H1 (cell line): ENCODE measurements around the gene GRM4. TPM values are rescaled to one million over a fixed set of nuclear protein-coding genes. Genes with fewer than 3 reads are reported as not detected.

Experiments
- CTCF ChIA-PET: fragments of 300-600 bp; sonication (Branson Sonifier 250); formaldehyde crosslinking; loops from one replicate; lab custom pipeline; 2021; ENCODE audit not compliant: partially characterized antibody; lab: Charles Lee
- POLR2A ChIA-PET: fragments of 300-600 bp; sonication (Branson Sonifier 250); formaldehyde crosslinking; loops from one replicate; lab custom pipeline; 2021; ENCODE audit warnings: inconsistent platforms; ENCODE audit not compliant: partially characterized antibody; lab: Charles Lee
- DNase-seq, 2 experiments: peaks; one replicate each; pipeline versions ENCODE4 v3.0.0 to v3.0.0-alpha.2; 2010 to 2022; ENCODE audit warnings: low spot score in 2 of 2, low read depth in 1 of 2, mixed read lengths in 1 of 2
- FAIRE-seq: peaks from 2 replicates; lab custom pipeline; 2011; peaks lifted over from hg19 to GRCh38; lab: Jason Lieb, UNC
- H2AFZ ChIP-seq: 2 replicates; pipeline ENCODE4 v1.8.1; 2012; ENCODE audit warnings: low read length, inconsistent platforms
- H2AK5ac ChIP-seq: 2 replicates; pipeline ENCODE4 v1.6.1; 2013; ENCODE audit warnings: low read depth, low read length
- H2BK120ac ChIP-seq: replicated peaks from 2 replicates; pipeline ENCODE3; 2013; ENCODE audit warnings: low read depth, low read length, inconsistent platforms
- H2BK12ac ChIP-seq: 2 replicates; pipeline ENCODE4 v1.6.1; 2013; ENCODE audit warnings: low read depth, low read length
- H2BK15ac ChIP-seq: 2 replicates; pipeline ENCODE4 v1.6.1; 2013; ENCODE audit warnings: low read length
- H2BK20ac ChIP-seq: 2 replicates; pipeline ENCODE4 v1.6.1; 2013; ENCODE audit warnings: low read length
- H2BK5ac ChIP-seq: 2 replicates; pipeline ENCODE4 v1.6.1; 2013; ENCODE audit warnings: low read depth, low read length
- H3K14ac ChIP-seq: 2 replicates; pipeline ENCODE4 v1.6.1; 2013; ENCODE audit warnings: inconsistent platforms; ENCODE audit not compliant: insufficient read length
- H3K18ac ChIP-seq: 2 replicates; pipeline ENCODE4 v1.6.1; 2013; ENCODE audit warnings: low read length; ENCODE audit errors: extremely low read depth
- H3K23ac ChIP-seq: 2 replicates; pipeline ENCODE4 v1.6.1; 2013; ENCODE audit warnings: inconsistent platforms; ENCODE audit not compliant: insufficient read length
- H3K23me2 ChIP-seq: 2 replicates; pipeline ENCODE4 v1.6.1; 2013; ENCODE audit warnings: low read depth, low read length
- H3K27ac ChIP-seq: 2 replicates; pipeline ENCODE4 v1.6.1; 2011; ENCODE audit warnings: low read depth, low read length, inconsistent platforms
- H3K27me3 ChIP-seq, 4 experiments: replicated peaks in 1 of 4; 1 replicate in 1 of 4; 2 replicates in 3 of 4; pipeline versions ENCODE4 v1.6.1 to v1.8.1; 2011 to 2013; ENCODE audit warnings: low read length in 3 of 4, mild to moderate bottlenecking in 3 of 4, inconsistent platforms in 2 of 4, mixed read lengths in 2 of 4, moderate library complexity in 1 of 4; ENCODE audit not compliant: control insufficient read depth in 3 of 4, insufficient read depth in 3 of 4; ENCODE audit errors: extremely low read depth in 1 of 4
- H3K36me3 ChIP-seq, 4 experiments: 2 replicates each; pipeline versions ENCODE4 v1.6.1 to v1.8.1; 2011 to 2013; ENCODE audit warnings: mild to moderate bottlenecking in 4 of 4, low read length in 3 of 4, moderate library complexity in 2 of 4, control low read depth in 1 of 4, inconsistent platforms in 1 of 4; ENCODE audit not compliant: insufficient read depth in 4 of 4, control insufficient read depth in 2 of 4
- H3K4ac ChIP-seq: replicated peaks from 2 replicates; pipeline ENCODE3; 2013; ENCODE audit warnings: low read length, low read depth, mixed read lengths, inconsistent platforms; ENCODE audit not compliant: insufficient read length
- H3K4me1 ChIP-seq, 4 experiments: replicated peaks in 1 of 4; 1 replicate in 1 of 4; 2 replicates in 3 of 4; pipeline versions ENCODE4 v1.6.1 to v1.8.1; 2011 to 2013; ENCODE audit warnings: low read length in 3 of 4, inconsistent platforms in 2 of 4, mixed read lengths in 1 of 4; ENCODE audit not compliant: insufficient read depth in 4 of 4, control insufficient read depth in 3 of 4
- H3K4me2 ChIP-seq, 2 experiments: 2 replicates each; pipeline versions ENCODE4 v1.6.1 to v1.8.1; 2011 to 2013; ENCODE audit warnings: low read depth in 2 of 2, low read length in 2 of 2, control low read depth in 1 of 2, inconsistent platforms in 1 of 2, mild to moderate bottlenecking in 1 of 2; ENCODE audit not compliant: insufficient read depth in 1 of 2
- H3K4me3 ChIP-seq, 4 experiments: fragments of 200-600, 300-600 bp in 1 of 4; sonication (generic), shearing (Covaris generic), sonication (Bioruptor Twin) in 1 of 4; 2 replicates each; pipeline versions ENCODE4 v1.5.1 to v1.8.1; 2011 to 2016; ENCODE audit warnings: low read length in 4 of 4, low read depth in 3 of 4, control low read depth in 2 of 4, inconsistent platforms in 2 of 4, mild to moderate bottlenecking in 2 of 4, mixed read lengths in 1 of 4, moderate library complexity in 1 of 4; ENCODE audit not compliant: insufficient read depth in 2 of 4; ENCODE audit errors: extremely low read depth in 1 of 4
- H3K56ac ChIP-seq: replicated peaks from 2 replicates; pipeline ENCODE3; 2013; ENCODE audit warnings: low read depth, mild to moderate bottlenecking, mixed read lengths, low read length, inconsistent platforms; ENCODE audit not compliant: insufficient read length
- H3K79me1 ChIP-seq: 2 replicates; pipeline ENCODE4 v1.6.1; 2013; ENCODE audit warnings: low read depth, low read length, control low read depth
- H3K79me2 ChIP-seq, 2 experiments: 2 replicates each; pipeline versions ENCODE4 v1.6.1 to v1.8.1; 2012 to 2013; ENCODE audit warnings: low read length in 2 of 2, mild to moderate bottlenecking in 2 of 2, inconsistent platforms in 1 of 2; ENCODE audit not compliant: insufficient read depth in 2 of 2, control insufficient read depth in 1 of 2
- H3K9ac ChIP-seq, 4 experiments: replicated peaks in 1 of 4; 1 replicate in 1 of 4; 2 replicates in 3 of 4; pipeline versions ENCODE4 v1.6.1 to v1.8.1; 2011 to 2013; ENCODE audit warnings: low read depth in 3 of 4, low read length in 3 of 4, control low read depth in 2 of 4, mild to moderate bottlenecking in 2 of 4, moderate library complexity in 2 of 4, inconsistent platforms in 1 of 4; ENCODE audit errors: extremely low read depth in 1 of 4
- H3K9me3 ChIP-seq, 2 experiments: 2 replicates each; pipeline versions ENCODE4 v1.6.1 to v1.8.1; 2012 to 2013; ENCODE audit warnings: mild to moderate bottlenecking in 2 of 2, moderate library complexity in 2 of 2, control low read depth in 1 of 2, inconsistent platforms in 1 of 2, low read depth in 1 of 2, low read length in 1 of 2, mixed read lengths in 1 of 2; ENCODE audit not compliant: insufficient read depth in 2 of 2
- H4K20me1 ChIP-seq, 2 experiments: replicated peaks in 1 of 2; 2 replicates each; pipeline versions ENCODE3 to v1.8.1; 2011 to 2013; ENCODE audit warnings: inconsistent platforms in 2 of 2, low read length in 2 of 2, mild to moderate bottlenecking in 1 of 2; ENCODE audit not compliant: insufficient read depth in 2 of 2, control insufficient read depth in 1 of 2
- H4K5ac ChIP-seq: 2 replicates; pipeline ENCODE4 v1.6.1; 2013; ENCODE audit warnings: low read length, low read depth, mixed read lengths, inconsistent platforms; ENCODE audit not compliant: insufficient read length
- H4K8ac ChIP-seq: 2 replicates; pipeline ENCODE4 v1.8.0; 2013; ENCODE audit warnings: mild to moderate bottlenecking, moderate library complexity, low read length, inconsistent platforms; ENCODE audit not compliant: insufficient read depth; ENCODE audit errors: extremely low read depth
- H4K91ac ChIP-seq: replicated peaks from 2 replicates; pipeline ENCODE3; 2013; ENCODE audit warnings: low read length, mixed read lengths, inconsistent platforms; ENCODE audit not compliant: insufficient read length
- KDM4A ChIP-seq: IDR thresholded peaks from one replicate; pipeline ENCODE4 v1.7.1; 2012; ENCODE audit warnings: low read depth, mild to moderate bottlenecking, moderate library complexity, low read length, inconsistent platforms; ENCODE audit not compliant: severe bottlenecking
- TBP ChIP-seq: IDR thresholded peaks from 2 replicates; pipeline ENCODE4 v1.6.1; 2011; ENCODE audit warnings: low read depth, low read length, improper control_type of control experiment
- WGBS, 2 experiments: shearing (Covaris generic) in 1 of 2; methylation state at CpG; one replicate each; pipeline versions ENCODE4 v1.1.6 to v1.1.7; 2013 to 2015; ENCODE audit warnings: low lambda C conversion rate in 2 of 2, mixed read lengths in 2 of 2, inconsistent platforms in 1 of 2, low coverage in 1 of 2, missing lambda C conversion rate in 1 of 2; ENCODE audit not compliant: insufficient replicate concordance in 2 of 2, insufficient coverage in 1 of 2, insufficient read length in 1 of 2; ENCODE audit errors: extremely low coverage in 1 of 2, missing lambda C conversion rate in 1 of 2; 5-methylcytosine and 5-hydroxymethylcytosine counted together
- polyA plus RNA-seq, 7 experiments: library from polyadenylated mRNA; depleted of rRNA in 3 of 7; stranded (reverse) in 5 of 7; unstranded in 2 of 7; fragments of >200 nt in 5 of 7; fragments of 200-250 nt in 2 of 7; gene quantifications; 1 replicate in 5 of 7; 2 replicates in 1 of 7; 4 replicates in 1 of 7; pipeline versions ENCODE4 v1.2.1 to v1.2.3, GENCODE V29; 2011 to 2013; ENCODE audit warnings: missing spikeins in 2 of 7, mixed read lengths in 2 of 7
- total RNA-seq: library from RNA; stranded (reverse); fragmentation: NEBNext Ultra II Directional; extraction: Animal tissue kit (Norgen Biotek cat#: 25700); gene quantifications from 2 replicates; pipeline ENCODE4 v1.2.1, GENCODE V29; 2021

Gene GRM4
- total and polyA plus RNA-seq, 2 of the 8 experiments (the other 6 are each of a cell fraction or from before 2014, with no cell fraction given), result 19.6 to 21.5 TPM

GRCh38 chr6:34106900-34107299 is 39.0 kb downstream of the GRM4 start:
- ChIA-PET POLR2A (no interaction called here), CTCF (interaction anchor here (0.8 to 1.5 kb wide), 8 partner anchors 14 to 327 kb away, joined by 3 to 4 read pairs (median 4); no protein-coding TSS in a partner anchor)
- Histone ChIP-seq H3K9me3 (no peaks in the 10 kb centered on the region), H3K14ac (no peak overlapping the region), H4K20me1 (peaks cover 3 to 7% of the 10 kb centered on the region in 2 experiments), H3K27me3 (no peaks in the 10 kb centered on the region), H3K56ac (no peak overlapping the region), H2BK12ac (no peak overlapping the region), H4K91ac (no peak overlapping the region), H2AK5ac (no peak overlapping the region), H3K18ac (no peak overlapping the region), H2BK5ac (no peak overlapping the region), H3K9ac (no peak overlapping the region), H2BK20ac (no peak overlapping the region), H4K5ac (no peak overlapping the region), H3K27ac (no peak overlapping the region), H3K4me1 (peaks cover 0 to 2% (median 0%) of the 10 kb centered on the region in 4 experiments; a peak in 1 of 7 replicates), H3K23me2 (no peaks in the 10 kb centered on the region), H3K79me2 (no peaks in the 10 kb centered on the region), H3K4me2 (no peak overlapping the region), H2BK120ac (no peak overlapping the region), H3K36me3 (no peaks in the 10 kb centered on the region), H3K4ac (no peak overlapping the region), H2AFZ (no peak overlapping the region), H3K23ac (no peak overlapping the region), H4K8ac (no peak overlapping the region), H3K4me3 (no peak overlapping the region), H3K79me1 (peaks cover 6% of the 10 kb centered on the region), H2BK15ac (no peak overlapping the region)
- WGBS, 2 experiments, result 81% methylated on average over 5 of the region's 5 CpGs; no CpG with 5 or more reads in 1 of the 2 experiments
- FAIRE-seq (no peak), DNase-seq (no peak)
- TF ChIP-seq TBP, result no peak
- TF ChIP-seq KDM4A, result no peak
